WI38 (cell line): ENCODE results near the gene COL16A1.

Experiments used
- H3K4me3 ChIP-seq: 2 replicates; pipeline ENCODE4 v1.5.1; 2011; ENCODE audit warnings: low read depth, mild to moderate bottlenecking, control low read depth, low read length
- TF ChIP-seq, protein P1 (sequence below): IDR thresholded peaks from 2 replicates; pipeline ENCODE4 v1.5.1; 2012; ENCODE audit warnings: low read depth, mild to moderate bottlenecking, control low read depth, low read length

COL16A1 gene

DNA sequence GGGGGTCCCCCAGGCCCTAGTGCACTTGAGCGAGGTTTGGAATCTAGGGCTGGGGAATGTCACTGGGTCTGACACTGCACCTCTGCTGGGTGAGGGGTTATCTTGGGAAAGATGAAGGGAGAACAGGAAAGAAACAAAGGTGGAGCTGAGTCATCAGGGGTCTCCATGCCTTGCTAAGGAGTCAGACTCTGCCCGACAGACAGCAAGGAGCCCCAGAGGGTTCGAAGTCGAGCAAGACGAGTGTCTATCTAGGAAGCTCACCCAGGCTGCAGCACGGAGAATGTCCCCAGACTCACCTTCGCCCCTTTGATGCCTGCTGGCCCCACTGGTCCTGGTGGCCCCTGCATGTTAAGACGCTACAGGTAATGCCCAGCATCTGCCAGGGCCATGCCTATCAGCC lies 18.0 kb downstream of the COL16A1 start:
- TF ChIP-seq, protein P1, sequence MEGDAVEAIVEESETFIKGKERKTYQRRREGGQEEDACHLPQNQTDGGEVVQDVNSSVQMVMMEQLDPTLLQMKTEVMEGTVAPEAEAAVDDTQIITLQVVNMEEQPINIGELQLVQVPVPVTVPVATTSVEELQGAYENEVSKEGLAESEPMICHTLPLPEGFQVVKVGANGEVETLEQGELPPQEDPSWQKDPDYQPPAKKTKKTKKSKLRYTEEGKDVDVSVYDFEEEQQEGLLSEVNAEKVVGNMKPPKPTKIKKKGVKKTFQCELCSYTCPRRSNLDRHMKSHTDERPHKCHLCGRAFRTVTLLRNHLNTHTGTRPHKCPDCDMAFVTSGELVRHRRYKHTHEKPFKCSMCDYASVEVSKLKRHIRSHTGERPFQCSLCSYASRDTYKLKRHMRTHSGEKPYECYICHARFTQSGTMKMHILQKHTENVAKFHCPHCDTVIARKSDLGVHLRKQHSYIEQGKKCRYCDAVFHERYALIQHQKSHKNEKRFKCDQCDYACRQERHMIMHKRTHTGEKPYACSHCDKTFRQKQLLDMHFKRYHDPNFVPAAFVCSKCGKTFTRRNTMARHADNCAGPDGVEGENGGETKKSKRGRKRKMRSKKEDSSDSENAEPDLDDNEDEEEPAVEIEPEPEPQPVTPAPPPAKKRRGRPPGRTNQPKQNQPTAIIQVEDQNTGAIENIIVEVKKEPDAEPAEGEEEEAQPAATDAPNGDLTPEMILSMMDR = no peak

DNA sequence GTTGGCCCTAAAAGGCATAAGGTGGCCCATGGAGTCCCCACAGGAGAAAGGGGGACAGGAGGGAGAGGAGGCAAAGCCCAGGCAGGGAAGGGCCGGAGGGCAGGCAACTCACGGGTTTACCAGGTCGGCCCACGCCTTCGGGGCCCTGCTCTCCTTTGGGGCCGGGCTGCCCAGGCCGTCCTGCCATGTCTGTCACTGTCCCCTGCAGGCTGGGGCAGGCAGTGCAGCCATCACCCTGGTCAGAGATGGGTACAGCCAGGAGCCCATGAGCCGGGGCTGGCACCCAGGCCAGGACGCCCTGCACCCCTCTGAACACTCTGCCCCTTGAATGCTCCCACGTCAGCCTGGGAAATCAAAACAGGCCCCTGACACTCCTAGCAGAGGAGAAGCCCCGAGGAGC lies 19.8 kb downstream of the COL16A1 start:
- TF ChIP-seq, protein P1 = 0 out of 2 replicates have a peak, but pooled peaks have one; percentile 21
- no peak overlapping the region for H3K4me3 ChIP-seq

More for the DNA sequence above, 18.0 kb downstream of the COL16A1 start:
- H3K4me3 ChIP-seq = no peak overlapping the region

DNA sequence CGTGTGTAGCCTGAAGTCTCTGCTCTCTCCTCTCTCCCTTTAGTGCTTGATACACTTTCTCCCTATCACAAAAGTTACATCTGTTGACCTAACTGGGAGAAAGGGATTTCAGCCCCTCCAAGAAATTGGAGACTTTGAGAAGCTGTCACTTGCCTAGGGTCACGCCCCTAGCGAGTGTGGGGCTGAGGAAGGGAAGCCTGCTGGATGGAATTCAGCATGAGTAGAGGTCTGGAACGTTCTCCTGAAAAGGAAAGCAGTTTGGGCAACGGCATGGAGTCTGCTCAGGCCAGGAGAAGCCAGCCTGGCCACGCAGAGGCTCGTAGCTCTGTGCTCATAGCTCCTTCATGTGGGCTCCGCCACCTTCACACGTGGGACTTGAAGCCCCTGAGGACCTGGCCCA lies 22.4 kb downstream of the COL16A1 start:
- no peak overlapping the region for H3K4me3 ChIP-seq
- TF ChIP-seq, protein P1 = no peak

DNA sequence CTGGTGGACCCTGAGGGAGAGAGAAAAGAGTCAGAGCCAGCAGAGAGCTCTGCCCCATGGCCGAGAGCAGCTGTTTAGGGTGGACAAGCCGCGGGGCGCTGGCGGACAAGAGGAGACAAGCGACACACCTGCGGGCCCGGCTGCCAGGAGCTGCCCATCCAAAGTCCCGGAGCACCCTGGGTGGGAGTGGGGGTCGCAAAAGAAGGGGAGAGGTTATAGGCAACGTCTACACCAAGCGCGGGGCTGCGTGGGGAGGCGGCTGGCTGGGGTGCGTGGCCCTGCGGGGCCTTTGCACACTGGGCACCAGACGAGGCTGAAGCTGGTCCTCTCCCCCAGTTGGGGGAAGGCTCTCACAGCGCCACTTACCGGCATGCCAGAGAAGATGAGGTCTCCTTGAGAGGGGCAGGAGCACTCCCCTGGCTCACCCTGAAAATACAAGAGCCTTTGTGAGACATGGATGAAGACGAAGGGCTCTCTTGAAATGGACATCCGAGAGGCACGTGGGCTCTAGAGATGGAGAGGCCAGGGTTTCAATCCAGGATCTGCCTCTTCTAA lies 24.1 kb downstream of the COL16A1 start:
- TF ChIP-seq, protein P1 = no peak
- H3K4me3 ChIP-seq = no peak overlapping the region

DNA sequence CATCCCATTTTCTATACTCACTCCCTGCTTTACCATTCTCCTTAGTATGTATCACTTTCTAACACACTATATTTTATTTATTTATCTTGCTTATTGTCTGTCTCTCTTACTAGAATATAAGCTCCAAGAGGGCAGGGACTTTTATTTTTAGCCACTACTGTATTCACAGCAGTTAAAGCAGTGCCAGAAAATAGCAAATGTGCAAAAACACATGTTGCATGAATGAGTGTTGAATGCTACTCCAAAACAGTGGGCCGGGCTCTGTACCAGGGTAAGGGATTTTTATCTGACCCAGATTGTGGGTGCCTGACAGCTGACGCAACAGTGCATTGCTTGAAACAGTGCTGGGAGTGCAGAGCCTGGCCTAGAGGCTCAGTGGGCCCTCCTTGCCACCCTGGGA lies 24.7 kb downstream of the COL16A1 start:
- TF ChIP-seq, protein P1 = no peak
- no peak overlapping the region for H3K4me3 ChIP-seq

DNA sequence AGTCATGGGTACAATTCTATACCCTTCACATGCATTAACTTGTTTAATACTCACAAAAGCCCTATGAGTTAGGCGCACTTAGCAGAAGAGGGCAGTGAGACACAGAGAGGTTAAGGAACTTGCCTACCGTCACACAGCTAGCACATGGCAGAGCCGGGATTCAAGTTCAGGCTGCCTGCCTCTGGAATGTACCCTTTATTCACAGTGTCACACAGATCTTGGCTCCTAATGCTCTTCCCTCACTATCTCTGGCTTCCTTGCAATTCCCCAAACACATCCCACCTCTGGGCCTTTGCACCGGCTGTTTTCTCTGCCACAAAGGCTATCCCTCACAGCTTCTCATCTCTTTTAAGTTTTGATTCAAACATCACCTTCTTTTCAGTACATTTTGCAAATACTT lies 25.1 kb downstream of the COL16A1 start:
- TF ChIP-seq, protein P1 = no peak
- no peak overlapping the region for H3K4me3 ChIP-seq

DNA sequence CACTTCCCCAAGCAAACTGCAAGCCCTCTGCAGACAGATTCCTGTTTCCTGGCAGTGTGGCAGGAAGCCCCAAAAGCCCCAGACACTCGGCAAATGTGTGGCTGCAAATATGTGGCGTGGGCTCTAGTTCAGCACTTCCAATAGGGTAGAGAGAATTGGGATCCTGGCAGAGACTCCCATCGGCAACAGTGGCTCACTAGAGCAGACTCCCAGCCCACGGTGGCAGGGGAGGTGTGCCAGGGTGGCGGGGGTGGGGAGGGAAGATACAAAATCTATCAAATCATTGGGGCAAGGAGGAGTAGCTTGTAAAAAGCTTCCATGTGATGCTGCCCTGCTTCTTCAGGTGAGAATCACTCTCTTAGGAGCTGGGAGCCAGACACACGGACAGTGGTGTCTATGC lies 25.9 kb downstream of the COL16A1 start:
- no peak overlapping the region for H3K4me3 ChIP-seq
- TF ChIP-seq, protein P1 = no peak
